Smooth muscle cell of the pulmonary artery (primary cell): ENCODE results near the gene CCDC90B. TPM values are rescaled to one million over a fixed set of nuclear protein-coding genes. Genes with fewer than 3 reads are reported as not detected.

Experiments used
- total RNA-seq: library from RNA; depleted of rRNA; stranded (reverse); fragments of >200 nt; gene quantifications from 2 replicates; pipeline ENCODE4 v1.2.3, GENCODE V29; 2014

Gene CCDC90B
- total RNA-seq: 51.6 and 55.9 TPM in 2 replicates

DNA sequence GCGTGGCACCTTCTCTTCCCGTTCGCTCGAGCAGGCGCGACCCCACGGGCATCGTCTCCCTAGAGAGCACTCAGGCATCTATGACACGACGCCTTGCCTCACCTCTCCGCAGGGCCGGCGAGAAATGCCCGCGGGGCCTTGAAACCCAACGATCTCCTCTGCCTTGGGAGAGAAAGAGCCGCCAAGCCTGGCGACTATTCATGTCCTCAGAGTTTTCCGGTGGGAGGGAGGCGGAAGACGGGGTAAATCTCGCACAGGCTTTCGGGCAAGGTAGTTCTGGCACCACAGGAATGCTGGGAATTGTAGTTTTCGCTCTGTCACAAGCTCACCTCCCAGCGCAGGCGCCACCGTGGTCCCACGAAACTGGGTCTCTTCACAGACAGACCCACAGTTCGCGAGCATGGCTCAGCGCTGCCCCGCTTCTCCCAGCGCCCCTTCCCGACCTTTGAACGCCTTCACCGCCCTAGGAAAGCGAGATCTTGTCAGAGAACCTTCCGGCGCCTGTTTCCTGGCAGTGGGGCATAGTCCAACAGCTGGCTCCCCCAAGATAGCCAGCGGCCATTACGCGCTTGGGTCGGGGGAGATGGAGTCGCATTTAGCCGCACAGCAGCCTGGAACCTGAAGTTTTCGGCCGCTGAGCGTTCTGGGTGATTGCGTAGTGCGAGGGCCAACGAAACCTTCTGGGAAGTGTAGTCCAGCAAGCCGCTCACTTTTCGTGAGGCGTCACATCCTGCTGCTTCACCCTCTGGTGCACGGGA, at the start of gene CCDC90B:
CCDC90B (minus strand) TSS at position 597 of the 758 bp plus-strand sequence; CDS start at position 202, 395 bp downstream.

Other genes with a start within 250 kb of the CCDC90B start
- gene RAB30, start 214.5 kb downstream of the CCDC90B start, total RNA-seq: 37.6 and 40.5 TPM in 2 replicates
- 33.2 and 36.6 TPM in 2 replicates for gene PCF11, start 129.2 kb downstream of the CCDC90B start, total RNA-seq
- 10.5 and 13.2 TPM in 2 replicates for gene ANKRD42, start 92.7 kb downstream of the CCDC90B start, total RNA-seq